CD14-positive monocyte (primary cell): ENCODE results near the gene ANAPC10. TPM values are rescaled to one million over a fixed set of nuclear protein-coding genes. Genes with fewer than 3 reads are reported as not detected.
"Not testable (repeated sequence)": the region's sequence is repeated elsewhere in the genome, so short reads cannot be mapped to it uniquely, and the experiment has no call there.

ENCODE experiments used
- DNase-seq, 3 donors: peaks; one replicate each; pipeline ENCODE4 v3.0.0-alpha.2; 2011 to 2022
- H2AFZ ChIP-seq: 2 replicates; pipeline ENCODE4 v1.6.0; 2012; ENCODE audit warnings: mild to moderate bottlenecking, low read depth, low read length, inconsistent platforms; ENCODE audit not compliant: insufficient read depth, poor library complexity, severe bottlenecking
- H3K27ac ChIP-seq, 2 donors: 1 replicate in 1 of 2; 2 replicates in 1 of 2; pipeline ENCODE4 v1.5.1; 2012 to 2013; ENCODE audit warnings: low read length in 2 of 2, control low read depth in 1 of 2, inconsistent platforms in 1 of 2, low read depth in 1 of 2, mild to moderate bottlenecking in 1 of 2
- H3K27me3 ChIP-seq, 2 donors: one replicate each; pipeline versions ENCODE4 v1.6.0 to v1.6.1; 2011 to 2013; ENCODE audit warnings: low read length in 2 of 2; ENCODE audit not compliant: control insufficient read depth in 2 of 2, insufficient read depth in 2 of 2
- H3K36me3 ChIP-seq, 2 donors: replicated peaks in 1 of 2; 1 replicate in 1 of 2; 2 replicates in 1 of 2; pipeline versions ENCODE4 v1.5.1 to v1.6.1; 2012 to 2013; ENCODE audit warnings: low read length in 2 of 2, control low read depth in 1 of 2, inconsistent platforms in 1 of 2, mild to moderate bottlenecking in 1 of 2; ENCODE audit not compliant: insufficient read depth in 2 of 2, control insufficient read depth in 1 of 2
- H3K4me1 ChIP-seq, 2 donors: 1 replicate in 1 of 2; 2 replicates in 1 of 2; pipeline versions ENCODE4 v1.5.1 to v1.6.1; 2012 to 2013; ENCODE audit warnings: low read length in 2 of 2, control low read depth in 1 of 2, inconsistent platforms in 1 of 2, mild to moderate bottlenecking in 1 of 2, moderate library complexity in 1 of 2; ENCODE audit not compliant: insufficient read depth in 2 of 2, control insufficient read depth in 1 of 2
- H3K4me2 ChIP-seq: replicated peaks from 2 replicates; pipeline ENCODE3; 2012; ENCODE audit warnings: low read length, moderate library complexity, mild to moderate bottlenecking; ENCODE audit not compliant: poor library complexity, severe bottlenecking; ENCODE audit errors: extremely low read depth
- H3K4me3 ChIP-seq, 3 experiments: fragments of 200-600 bp in 1 of 3; sonication (generic) in 1 of 3; replicated peaks in 1 of 3; 1 replicate in 2 of 3; 2 replicates in 1 of 3; pipeline ENCODE4 v1.5.1; 2011 to 2013; ENCODE audit warnings: low read length in 3 of 3, mild to moderate bottlenecking in 3 of 3, control low read depth in 2 of 3, low read depth in 2 of 3, inconsistent platforms in 1 of 3, moderate library complexity in 1 of 3
- H3K79me2 ChIP-seq: 2 replicates; pipeline ENCODE4 v1.6.0; 2012; ENCODE audit warnings: mild to moderate bottlenecking, control low read depth, inconsistent platforms, low read length, moderate library complexity; ENCODE audit not compliant: insufficient read depth
- H3K9ac ChIP-seq: 2 replicates; pipeline ENCODE4 v1.6.0; 2017; ENCODE audit warnings: low read length, mild to moderate bottlenecking; ENCODE audit not compliant: insufficient read depth, poor library complexity, severe bottlenecking
- H3K9me3 ChIP-seq, 2 donors: replicated peaks in 1 of 2; 1 replicate in 1 of 2; 2 replicates in 1 of 2; pipeline versions ENCODE4 v1.5.1 to v1.6.1; 2012 to 2013; ENCODE audit warnings: low read length in 2 of 2, control low read depth in 1 of 2; ENCODE audit not compliant: control insufficient read depth in 1 of 2, insufficient read depth in 1 of 2
- H4K20me1 ChIP-seq: 2 replicates; pipeline ENCODE4 v1.6.0; 2012; ENCODE audit warnings: mild to moderate bottlenecking, low read length, control low read depth, moderate library complexity; ENCODE audit not compliant: insufficient read depth
- H3K27ac Mint-ChIP-seq, 7 donors: one replicate each; pipeline ENCODE4 v1.8.0; 2020; ENCODE audit warnings: mild to moderate bottlenecking in 7 of 7, mixed read lengths in 7 of 7, moderate library complexity in 6 of 7, inconsistent platforms in 2 of 7
- H3K27me3 Mint-ChIP-seq, 3 donors: one replicate each; pipeline ENCODE4 v1.8.0; 2021 to 2022; ENCODE audit warnings: low read depth in 3 of 3, mild to moderate bottlenecking in 3 of 3, mixed read lengths in 3 of 3, moderate library complexity in 3 of 3, inconsistent platforms in 1 of 3
- H3K36me3 Mint-ChIP-seq, 2 donors: one replicate each; pipeline ENCODE4 v1.8.0; 2020; ENCODE audit warnings: mixed read lengths in 2 of 2, inconsistent platforms in 1 of 2, mild to moderate bottlenecking in 1 of 2
- H3K4me1 Mint-ChIP-seq: one replicate; pipeline ENCODE4 v1.8.0; 2020; ENCODE audit warnings: mild to moderate bottlenecking, mixed read lengths
- H3K4me3 Mint-ChIP-seq, 2 donors: one replicate each; pipeline ENCODE4 v1.8.0; 2020; ENCODE audit warnings: mild to moderate bottlenecking in 2 of 2, mixed read lengths in 2 of 2, moderate library complexity in 1 of 2
- H3K9me3 Mint-ChIP-seq, 7 donors: one replicate each; pipeline ENCODE4 v1.8.0; 2020 to 2022; ENCODE audit warnings: mixed read lengths in 7 of 7, mild to moderate bottlenecking in 6 of 7, moderate library complexity in 6 of 7, inconsistent platforms in 2 of 7
- WGBS: methylation state at CpG from one replicate; pipeline ENCODE4 v1.1.5; 2013; ENCODE audit warnings: missing lambda C conversion rate; ENCODE audit not compliant: insufficient coverage; 5-methylcytosine and 5-hydroxymethylcytosine counted together
- intact Hi-C, 2 donors: fragments of 100-400 bp; cut with micrococcal nuclease; formaldehyde crosslinking; loops; one replicate each; pipeline versions ENCODE4 v1.15.0 to v1.15.1; 2023
- polyA minus RNA-seq: library from RNA; depleted of rRNA, polyadenylated mRNA; stranded (reverse); fragments of >200 nt; gene quantifications from 2 replicates; pipeline ENCODE4 v1.2.3, GENCODE V29; 2012
- polyA plus RNA-seq, 3 donors: library from polyadenylated mRNA; depleted of rRNA in 1 of 3; unstranded in 2 of 3; stranded (reverse) in 1 of 3; fragments of 300-500 nt in 2 of 3; fragments of >200 nt in 1 of 3; fragmentation: Illumina TruSeq in 2 of 3; gene quantifications; 1 replicate in 2 of 3; 2 replicates in 1 of 3; pipeline ENCODE4 v1.2.3, GENCODE V29; 2012 to 2021
- total RNA-seq, 12 experiments: library from RNA in 1 of 12; stranded (reverse) in 1 of 12; fragments of 120-200 nt in 1 of 12; gene quantifications; one replicate each; pipeline ENCODE4 v1.2.4 and lab custom pipeline; 2013 to 2026; ENCODE audit warnings: mixed read lengths in 6 of 12, inconsistent platforms in 1 of 12
- TF ChIP-seq, protein P1 (sequence below): fragments of 200-600 bp; IDR thresholded peaks from one replicate; pipeline ENCODE4 v1.8.0; 2022; ENCODE audit warnings: antibody characterized with exemption, mild to moderate bottlenecking

ANAPC10 gene, protein sequence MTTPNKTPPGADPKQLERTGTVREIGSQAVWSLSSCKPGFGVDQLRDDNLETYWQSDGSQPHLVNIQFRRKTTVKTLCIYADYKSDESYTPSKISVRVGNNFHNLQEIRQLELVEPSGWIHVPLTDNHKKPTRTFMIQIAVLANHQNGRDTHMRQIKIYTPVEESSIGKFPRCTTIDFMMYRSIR
- 25.7 TPM for total RNA-seq (2013)
- polyA plus RNA-seq: 10 to 100 TPM; 11.1 to 25.4 (median 21.3) TPM
- 9.4 and 10.6 TPM in 2 replicates for polyA minus RNA-seq
- total RNA-seq (lab: John Stamatoyannopoulos, UW): 1.6 to 5.9 (median 3.5) reads per million in 11 experiments

DNA sequence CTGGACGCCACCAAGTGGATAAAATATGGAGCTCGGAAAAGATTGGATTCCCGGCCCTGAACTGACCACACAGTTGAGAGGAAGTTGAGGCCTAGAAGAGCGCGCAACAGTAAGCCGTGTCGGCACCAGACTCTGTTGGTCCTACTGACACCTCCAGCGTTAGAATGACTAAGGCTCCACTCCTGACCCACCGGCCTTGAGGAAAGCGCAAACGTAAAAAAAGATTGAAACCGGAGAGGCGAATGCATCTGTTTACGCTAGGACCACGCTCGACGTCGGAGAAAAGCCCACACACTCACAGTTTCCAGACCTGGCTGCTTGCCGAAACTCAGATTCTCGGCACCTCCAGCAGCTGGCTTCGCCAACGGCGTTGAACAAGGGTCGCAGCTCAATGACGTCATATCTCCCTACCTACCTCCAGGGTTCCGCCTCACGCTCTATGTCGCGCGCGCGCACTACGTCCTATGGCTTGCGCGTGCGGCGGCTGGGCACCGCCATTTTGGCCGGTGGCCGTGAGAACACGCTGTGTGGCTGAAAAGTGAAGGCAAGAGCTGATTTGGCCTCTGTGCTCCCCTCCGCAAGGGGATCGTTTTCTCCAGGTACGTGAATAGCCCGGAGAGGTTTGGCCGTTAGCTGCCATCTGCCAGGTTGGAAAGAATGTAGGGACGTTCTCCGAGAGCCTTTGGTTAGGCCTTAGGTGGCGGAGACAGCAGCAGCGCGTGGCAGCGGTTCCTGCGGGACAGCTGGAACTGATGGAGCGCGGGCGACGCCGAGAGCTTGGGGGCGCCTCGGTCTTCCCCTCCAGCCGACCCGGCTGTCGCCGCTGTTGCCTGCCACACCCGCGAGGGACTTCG is at the start of gene ANAPC10, which contains the start of gene ABCE1:
ANAPC10 (minus strand) TSS at position 376 of the 854 bp plus-strand sequence. CDS start 2,097 bp downstream, outside the sequence.
ABCE1 (plus strand) TSS at position 491 of the 854 bp plus-strand sequence. CDS start 6,102 bp downstream, outside the sequence.
- H3K4me1 Mint-ChIP-seq: peaks cover 25% of the 10 kb centered on the region
- H3K4me1 ChIP-seq: peaks cover 28 to 36% of the 10 kb centered on the region in 2 donors

DNA sequence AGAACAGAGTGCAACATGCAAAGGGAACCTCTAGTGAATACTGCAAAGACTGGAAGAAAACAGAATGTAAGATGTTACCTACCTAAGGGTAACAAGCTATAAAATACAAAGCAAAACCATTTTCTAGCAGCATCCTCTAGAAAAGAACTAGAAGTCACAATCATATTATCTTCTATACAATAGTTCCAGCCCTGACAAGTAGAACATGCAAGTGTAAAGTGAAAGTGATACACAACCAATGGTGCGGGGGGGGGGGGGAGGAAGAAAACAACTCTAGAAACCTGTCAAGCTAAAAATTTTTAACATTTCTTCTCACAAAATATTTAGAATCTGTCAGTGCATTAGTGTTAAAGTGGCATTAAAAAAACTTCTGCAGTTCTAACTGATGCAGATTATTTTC is 38.2 kb upstream of the ANAPC10 start:
- Mint-ChIP-seq H3K36me3 (peaks cover 44 to 49% of the 10 kb centered on the region in 2 donors), H3K4me1 (peaks cover 10% of the 10 kb centered on the region)
- H3K27ac ChIP-seq, H3K4me2 ChIP-seq, H3K27me3 ChIP-seq, H3K9ac ChIP-seq, H3K9me3 Mint-ChIP-seq, H3K4me3 Mint-ChIP-seq, H3K9me3 ChIP-seq, H3K79me2 ChIP-seq, H3K27me3 Mint-ChIP-seq, H3K4me3 ChIP-seq, intact Hi-C loops, DNase-seq, H3K27ac Mint-ChIP-seq, H4K20me1 ChIP-seq, H2AFZ ChIP-seq: not testable (repeated sequence)
- WGBS: no CpG with 5 or more reads among the region's 1 CpG
- peaks cover 36 to 67% of the 10 kb centered on the region in 2 donors for H3K36me3 ChIP-seq
- peaks cover 6 to 11% of the 10 kb centered on the region in 2 donors for H3K4me1 ChIP-seq

More for the DNA sequence above, at the start of gene ANAPC10, which contains the start of gene ABCE1:
- Mint-ChIP-seq H3K4me3 (peak within 1 kb of the TSS; percentile 91 to 98), H3K27me3 (no peaks in the 10 kb centered on the region), H3K36me3 (peaks cover 24% of the 10 kb centered on the region in 2 donors), H3K9me3 (peaks cover 8 to 19% (median 15%) of the 10 kb centered on the region in 7 donors), H3K27ac (peak within 1 kb of the TSS; percentile 93 to 100 (median 99))
- Histone ChIP-seq H3K4me3 (peak within 1 kb of the TSS; percentile 71 to 84 (median 84)), H3K36me3 (peaks cover 26 to 29% of the 10 kb centered on the region in 2 donors), H3K9ac (peak within 1 kb of the TSS; percentile 91), H2AFZ (peak within 1 kb of the TSS; percentile 89), H3K27ac (peak within 1 kb of the TSS; percentile 95 to 98), H3K27me3 (no peaks in the 10 kb centered on the region), H3K9me3 (peaks cover 6 to 10% of the 10 kb centered on the region in 2 donors), H3K79me2 (peaks cover 95% of the 10 kb centered on the region), H3K4me2 (peak within 1 kb of the TSS; percentile 80), H4K20me1 (no peaks in the 10 kb centered on the region)
- DNase-seq: peak; percentile 95 to 98 (median 98)
- intact Hi-C loops: loop anchor here in 1 of 2 donors (10.0 kb wide), 1 partner anchor 1583 kb away; the partner anchor contains the start of gene SMARCA5
- WGBS: under 1% methylated on average over 64 of the region's 67 CpGs
- TF ChIP-seq, protein P1, sequence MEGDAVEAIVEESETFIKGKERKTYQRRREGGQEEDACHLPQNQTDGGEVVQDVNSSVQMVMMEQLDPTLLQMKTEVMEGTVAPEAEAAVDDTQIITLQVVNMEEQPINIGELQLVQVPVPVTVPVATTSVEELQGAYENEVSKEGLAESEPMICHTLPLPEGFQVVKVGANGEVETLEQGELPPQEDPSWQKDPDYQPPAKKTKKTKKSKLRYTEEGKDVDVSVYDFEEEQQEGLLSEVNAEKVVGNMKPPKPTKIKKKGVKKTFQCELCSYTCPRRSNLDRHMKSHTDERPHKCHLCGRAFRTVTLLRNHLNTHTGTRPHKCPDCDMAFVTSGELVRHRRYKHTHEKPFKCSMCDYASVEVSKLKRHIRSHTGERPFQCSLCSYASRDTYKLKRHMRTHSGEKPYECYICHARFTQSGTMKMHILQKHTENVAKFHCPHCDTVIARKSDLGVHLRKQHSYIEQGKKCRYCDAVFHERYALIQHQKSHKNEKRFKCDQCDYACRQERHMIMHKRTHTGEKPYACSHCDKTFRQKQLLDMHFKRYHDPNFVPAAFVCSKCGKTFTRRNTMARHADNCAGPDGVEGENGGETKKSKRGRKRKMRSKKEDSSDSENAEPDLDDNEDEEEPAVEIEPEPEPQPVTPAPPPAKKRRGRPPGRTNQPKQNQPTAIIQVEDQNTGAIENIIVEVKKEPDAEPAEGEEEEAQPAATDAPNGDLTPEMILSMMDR: no peak
